DND-41 (cell line): ENCODE results near the gene SYNE2.
A peak's percentile ranks its signal among the peaks of the same experiment; 100 is the strongest.
"Not testable (repeated sequence)": the region's sequence is repeated elsewhere in the genome, so short reads cannot be mapped to it uniquely, and the experiment has no call there.

ENCODE experiments used
- ATAC-seq: fragments of 200-7000 bp; cut with Tn5 transposase; 3 replicates; pipeline ENCODE4 v1.9.1; 2021; ENCODE audit warnings: low read depth; ENCODE audit not compliant: insufficient read depth
- DNase-seq: peaks from one replicate; pipeline ENCODE4 v3.0.0-alpha.2; 2020
- H2AFZ ChIP-seq: 2 replicates; pipeline ENCODE4 v1.6.0; 2012; ENCODE audit warnings: low read depth, low read length
- H3K27ac ChIP-seq: 2 replicates; pipeline ENCODE4 v1.5.1; 2012; ENCODE audit warnings: low read length, inconsistent platforms
- H3K27me3 ChIP-seq: fragments of 200-600 bp; sonication (generic); 2 replicates; pipeline ENCODE4 v1.6.0; 2012; ENCODE audit warnings: low read length, mild to moderate bottlenecking, inconsistent platforms; ENCODE audit not compliant: insufficient read depth, poor library complexity
- H3K36me3 ChIP-seq: 2 replicates; pipeline ENCODE4 v1.5.1; 2012; ENCODE audit warnings: low read length, inconsistent platforms; ENCODE audit not compliant: insufficient read depth
- H3K4me1 ChIP-seq: 2 replicates; pipeline ENCODE4 v1.5.1; 2012; ENCODE audit warnings: mild to moderate bottlenecking, low read length; ENCODE audit not compliant: insufficient read depth
- H3K4me2 ChIP-seq: 2 replicates; pipeline ENCODE4 v1.6.0; 2012; ENCODE audit warnings: mild to moderate bottlenecking, moderate library complexity, low read length, inconsistent platforms; ENCODE audit not compliant: insufficient read depth
- H3K4me3 ChIP-seq, 2 experiments: fragments of 200-600 bp in 1 of 2; shearing (Covaris generic) in 1 of 2; 2 replicates each; pipeline ENCODE4 v1.5.1; 2012 to 2016; ENCODE audit warnings: inconsistent platforms in 2 of 2, low read length in 2 of 2, mild to moderate bottlenecking in 2 of 2, low read depth in 1 of 2, moderate library complexity in 1 of 2
- H3K79me2 ChIP-seq: 2 replicates; pipeline ENCODE4 v1.6.0; 2012; ENCODE audit warnings: low read length, inconsistent platforms; ENCODE audit not compliant: insufficient read depth
- H3K9ac ChIP-seq: 2 replicates; pipeline ENCODE4 v1.6.0; 2012; ENCODE audit warnings: low read depth, mild to moderate bottlenecking, inconsistent platforms, low read length, moderate library complexity
- H3K9me3 ChIP-seq: 2 replicates; pipeline ENCODE4 v1.5.1; 2012; ENCODE audit warnings: low read length, moderate library complexity, mild to moderate bottlenecking, inconsistent platforms; ENCODE audit not compliant: insufficient read depth, severe bottlenecking
- H4K20me1 ChIP-seq: 2 replicates; pipeline ENCODE4 v1.6.0; 2012; ENCODE audit warnings: low read length; ENCODE audit not compliant: insufficient read depth
- EZH2 ChIP-seq: IDR thresholded peaks from 3 replicates; pipeline ENCODE4 v1.6.1; 2012; ENCODE audit warnings: borderline replicate concordance, low read depth, mild to moderate bottlenecking, moderate library complexity, low read length, inconsistent platforms; ENCODE audit not compliant: severe bottlenecking
- TF ChIP-seq, protein P1 (sequence below): IDR thresholded peaks from 2 replicates; pipeline ENCODE4 v1.5.1; 2012; ENCODE audit warnings: borderline replicate concordance, low read length, moderate library complexity, mild to moderate bottlenecking; ENCODE audit not compliant: poor library complexity, severe bottlenecking; ENCODE audit errors: extremely low read depth

The SYNE2 gene

DNA sequence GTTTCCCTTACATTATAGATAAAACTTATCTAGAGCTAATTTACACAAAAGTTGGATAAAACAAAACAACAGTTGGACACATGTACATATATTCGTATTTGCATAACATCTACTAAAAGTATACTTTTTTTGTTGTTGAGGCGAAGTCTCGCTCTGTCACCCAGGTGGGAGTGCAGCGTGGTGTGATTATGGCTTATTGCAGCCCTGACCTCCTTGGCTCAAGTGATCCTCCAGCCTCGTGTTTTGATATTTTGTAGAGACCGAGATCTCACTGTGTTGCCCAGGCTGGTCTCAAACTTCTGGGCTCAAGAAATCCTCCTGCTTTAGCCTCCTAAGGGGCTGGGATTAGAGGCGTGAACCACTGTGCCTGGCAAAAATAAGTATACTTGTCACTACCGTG lies 9.4 kb downstream of the SYNE2 start:
- Histone ChIP-seq H3K27ac (no peak overlapping the region), H3K4me1 (peaks cover 54% of the 10 kb centered on the region), H3K79me2 (peaks cover 86% of the 10 kb centered on the region)

DNA sequence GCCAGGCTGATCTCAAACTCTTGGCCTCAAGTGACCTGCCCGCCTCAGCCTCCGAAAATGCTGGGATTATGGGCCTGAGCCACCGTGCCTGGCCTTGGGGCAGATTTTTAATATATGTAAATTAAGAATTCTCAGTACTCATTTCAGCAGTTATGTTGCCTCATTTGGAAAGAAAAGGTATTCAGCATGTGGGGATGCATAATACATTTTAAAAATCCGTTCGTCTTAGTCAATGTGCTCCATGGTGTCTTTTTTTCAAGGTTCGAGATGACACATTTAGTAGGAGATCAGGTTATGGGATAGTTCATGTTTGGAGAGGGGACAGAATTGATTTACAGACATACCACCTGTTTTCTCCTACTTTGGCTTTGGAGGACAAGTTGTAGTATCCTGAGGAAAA lies 10.2 kb downstream of the SYNE2 start:
- H4K20me1 ChIP-seq: peaks cover 26% of the 10 kb centered on the region; the same call in 1 of the 2 replicates
- TF ChIP-seq, protein P1, sequence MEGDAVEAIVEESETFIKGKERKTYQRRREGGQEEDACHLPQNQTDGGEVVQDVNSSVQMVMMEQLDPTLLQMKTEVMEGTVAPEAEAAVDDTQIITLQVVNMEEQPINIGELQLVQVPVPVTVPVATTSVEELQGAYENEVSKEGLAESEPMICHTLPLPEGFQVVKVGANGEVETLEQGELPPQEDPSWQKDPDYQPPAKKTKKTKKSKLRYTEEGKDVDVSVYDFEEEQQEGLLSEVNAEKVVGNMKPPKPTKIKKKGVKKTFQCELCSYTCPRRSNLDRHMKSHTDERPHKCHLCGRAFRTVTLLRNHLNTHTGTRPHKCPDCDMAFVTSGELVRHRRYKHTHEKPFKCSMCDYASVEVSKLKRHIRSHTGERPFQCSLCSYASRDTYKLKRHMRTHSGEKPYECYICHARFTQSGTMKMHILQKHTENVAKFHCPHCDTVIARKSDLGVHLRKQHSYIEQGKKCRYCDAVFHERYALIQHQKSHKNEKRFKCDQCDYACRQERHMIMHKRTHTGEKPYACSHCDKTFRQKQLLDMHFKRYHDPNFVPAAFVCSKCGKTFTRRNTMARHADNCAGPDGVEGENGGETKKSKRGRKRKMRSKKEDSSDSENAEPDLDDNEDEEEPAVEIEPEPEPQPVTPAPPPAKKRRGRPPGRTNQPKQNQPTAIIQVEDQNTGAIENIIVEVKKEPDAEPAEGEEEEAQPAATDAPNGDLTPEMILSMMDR: no peak
- no peak for TF ChIP-seq EZH2
- no peaks in the 10 kb centered on the region for H3K36me3 ChIP-seq
- no peak overlapping the region for H3K4me3 ChIP-seq
- H3K79me2 ChIP-seq: peaks cover 86% of the 10 kb centered on the region
- H3K4me2 ChIP-seq: peak overlapping the region; percentile 57; the same call in 1 of the 2 replicates
- H3K4me1 ChIP-seq: peaks cover 57% of the 10 kb centered on the region
- H3K9me3 ChIP-seq: no peaks in the 10 kb centered on the region
- DNase-seq (no peak), ATAC-seq (no peak)
- no peaks in the 10 kb centered on the region for H3K27me3 ChIP-seq
- H3K27ac ChIP-seq: no peak overlapping the region
- H2AFZ ChIP-seq: no peak overlapping the region
- no peak overlapping the region for H3K9ac ChIP-seq

More for the DNA sequence above, 9.4 kb downstream of the SYNE2 start:
- H3K27me3 ChIP-seq: no peaks in the 10 kb centered on the region
- H3K4me2 ChIP-seq: no peak overlapping the region
- no peak overlapping the region for H2AFZ ChIP-seq
- no peaks in the 10 kb centered on the region for H3K36me3 ChIP-seq
- ATAC-seq (no peak), DNase-seq (no peak)
- H3K9ac ChIP-seq: no peak overlapping the region
- peaks cover 32% of the 10 kb centered on the region; the same call in 1 of the 2 replicates for H4K20me1 ChIP-seq
- no peaks in the 10 kb centered on the region for H3K9me3 ChIP-seq
- no peak overlapping the region for H3K4me3 ChIP-seq
- TF ChIP-seq, protein P1: no peak

DNA sequence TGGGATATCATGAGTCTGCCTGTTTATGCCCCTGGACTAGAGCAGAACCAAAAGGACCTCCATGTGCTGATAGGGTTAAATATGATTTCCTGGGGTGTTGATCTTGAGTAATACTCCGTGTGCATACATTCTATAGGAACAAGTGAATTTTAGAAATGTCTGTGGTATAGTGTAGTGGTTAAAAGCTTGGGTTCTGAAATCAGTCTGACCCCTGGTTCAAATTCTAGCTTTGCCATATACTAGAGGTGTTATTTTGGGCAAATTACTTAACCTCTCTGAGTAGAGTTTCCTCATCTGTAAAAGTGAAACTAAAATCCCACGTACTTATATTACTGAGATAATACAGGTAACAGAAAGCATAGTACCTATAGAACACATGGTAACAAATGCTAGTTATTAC lies 12.0 kb downstream of the SYNE2 start:
- not testable (repeated sequence) for DNase-seq, H3K9me3 ChIP-seq, H3K36me3 ChIP-seq, H3K27me3 ChIP-seq, H2AFZ ChIP-seq
- peak overlapping the region; percentile 57 for H3K4me2 ChIP-seq
- H3K9ac ChIP-seq: peak overlapping the region; percentile 45
- H3K27ac ChIP-seq: peak overlapping the region; percentile 69
- ATAC-seq: peak; percentile 57
- H4K20me1 ChIP-seq: peaks cover 23% of the 10 kb centered on the region; the same call in 1 of the 2 replicates
- peaks cover 87% of the 10 kb centered on the region for H3K79me2 ChIP-seq
- peaks cover 74% of the 10 kb centered on the region for H3K4me1 ChIP-seq
- peak overlapping the region in 1 of 2 experiments; percentile 49; a peak in 2 of 4 replicates for H3K4me3 ChIP-seq

DNA sequence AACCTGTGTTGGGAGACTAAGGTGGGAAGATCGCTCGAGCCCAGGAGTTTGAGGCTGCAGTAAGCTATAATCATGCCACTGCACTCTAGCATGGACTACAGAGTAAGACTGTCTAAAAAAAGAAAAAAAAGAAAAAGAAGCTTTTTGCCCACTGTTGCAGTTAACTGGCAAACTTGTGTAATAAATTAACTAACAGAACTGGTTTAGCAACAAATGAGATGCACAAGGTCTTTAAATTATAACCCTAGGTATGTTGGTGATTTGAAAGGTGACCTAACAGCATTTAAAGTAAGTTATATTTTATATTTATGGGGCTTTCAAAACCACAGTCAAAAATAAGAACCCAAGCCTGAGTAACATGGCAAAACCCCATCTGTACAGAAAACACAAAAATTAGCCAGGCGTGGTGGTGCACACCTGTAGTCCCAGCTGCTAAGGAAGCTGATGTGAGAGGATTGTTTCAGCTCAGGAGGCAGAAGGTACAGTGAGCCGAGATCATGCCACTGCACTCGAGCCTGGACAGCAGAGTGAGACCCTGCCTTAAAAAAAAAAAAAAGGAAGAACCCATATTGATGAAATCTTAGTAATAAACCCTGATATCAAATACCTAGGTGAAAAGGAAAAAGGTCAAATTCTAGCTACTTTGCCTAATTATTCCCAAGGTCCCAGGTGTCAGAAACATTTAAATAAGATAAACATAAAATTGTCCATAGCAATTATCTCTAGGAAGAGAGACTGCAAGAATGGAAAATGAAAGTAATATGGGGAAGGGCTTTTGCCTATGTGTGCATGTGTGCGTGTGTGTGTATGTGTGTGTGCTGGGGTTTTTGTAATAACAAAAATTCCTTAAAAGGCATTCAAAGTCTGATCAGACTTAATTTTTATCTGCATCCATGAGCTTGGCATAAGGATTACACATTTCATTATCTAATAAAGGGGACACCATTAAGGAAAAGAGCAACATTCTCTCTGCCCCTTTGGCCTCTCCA lies 15.4 kb downstream of the SYNE2 start:
- H3K4me1 ChIP-seq: peaks cover 60% of the 10 kb centered on the region

DNA sequence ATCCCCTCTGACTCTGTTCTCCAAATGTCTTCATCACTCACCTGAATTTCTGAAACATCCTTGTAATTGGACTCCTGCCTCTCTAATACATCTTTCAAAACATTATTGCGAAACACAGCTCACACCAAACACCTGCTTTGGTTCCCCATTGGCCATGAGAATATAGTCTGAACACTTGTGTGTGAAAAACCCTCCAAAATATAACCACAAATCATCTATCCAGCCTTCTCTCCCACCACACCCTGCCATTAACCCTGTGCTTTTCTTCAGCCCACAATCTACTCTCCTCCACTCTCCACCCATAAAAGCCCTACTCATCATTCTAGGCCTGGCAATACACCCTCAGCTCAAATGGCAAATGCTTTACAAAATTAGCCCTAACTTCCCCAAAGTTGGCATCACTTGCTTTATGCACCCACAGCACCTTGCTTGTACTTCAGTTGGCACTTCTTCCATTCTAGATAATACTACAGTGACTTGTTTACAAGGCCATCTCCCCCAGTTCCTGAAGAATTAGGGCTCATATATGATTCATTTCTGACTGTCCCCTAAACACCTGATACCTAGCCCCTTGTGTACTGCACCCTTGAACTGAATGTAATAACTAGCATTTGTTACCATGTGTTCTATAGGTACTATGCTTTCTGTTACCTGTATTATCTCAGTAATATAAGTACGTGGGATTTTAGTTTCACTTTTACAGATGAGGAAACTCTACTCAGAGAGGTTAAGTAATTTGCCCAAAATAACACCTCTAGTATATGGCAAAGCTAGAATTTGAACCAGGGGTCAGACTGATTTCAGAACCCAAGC lies 17.3 kb downstream of the SYNE2 start:
- H3K79me2 ChIP-seq: peaks cover 95% of the 10 kb centered on the region
- not testable (repeated sequence) for H3K36me3 ChIP-seq, H3K9ac ChIP-seq, H2AFZ ChIP-seq, H3K9me3 ChIP-seq, H3K27me3 ChIP-seq
- H3K27ac ChIP-seq: peak overlapping the region; percentile 37; the same call in 1 of the 2 replicates
- H3K4me2 ChIP-seq: peak overlapping the region; percentile 46
- peaks cover 48% of the 10 kb centered on the region for H3K4me1 ChIP-seq
- peaks cover 10% of the 10 kb centered on the region for H4K20me1 ChIP-seq
- DNase-seq (peak; percentile 50), ATAC-seq (peak; percentile 82)
- H3K4me3 ChIP-seq: peak overlapping the region in 1 of 2 experiments; percentile 21; a peak in 1 of 4 replicates

More for the DNA sequence above, 15.4 kb downstream of the SYNE2 start:
- DNase-seq (peak; percentile 44), ATAC-seq (no peak)
- Histone ChIP-seq H3K4me3 (no peak overlapping the region), H3K79me2 (peaks cover 84% of the 10 kb centered on the region), H2AFZ (no peak overlapping the region), H3K27ac (peak overlapping the region; percentile 58), H3K27me3 (no peaks in the 10 kb centered on the region), H3K9ac (no peak overlapping the region), H3K36me3 (no peaks in the 10 kb centered on the region), H3K4me2 (peak overlapping the region; percentile 12; the same call in 1 of the 2 replicates), H4K20me1 (peaks cover 3% of the 10 kb centered on the region; the same call in 1 of the 2 replicates), H3K9me3 (no peaks in the 10 kb centered on the region)
- TF ChIP-seq, protein P1: no peak
- no peak for TF ChIP-seq EZH2
